OCI-LY3 (cell line): ENCODE results near the gene CNTNAP4.

Experiments
- CTCF ChIP-seq: fragments of 200-600, 300-600 bp; sonication (generic); IDR thresholded peaks from 2 replicates; pipeline ENCODE4 v1.5.1; 2014; ENCODE audit warnings: antibody characterized with exemption, low read length, low read depth
- EZH2phosphoT487 ChIP-seq: fragments of 200-600 bp; shearing (Covaris generic); IDR thresholded peaks from 2 replicates; pipeline ENCODE4 v1.6.1; 2018; ENCODE audit warnings: antibody characterized with exemption, mixed run types, low read depth

GRCh38 chr16:76232704-76233103, 44.5 kb upstream of the CNTNAP4 start:
- TF ChIP-seq CTCF (no peak), EZH2phosphoT487 (no peak)
